ENCODE measurements around the gene MOGAT3. TPM values are rescaled to one million over a fixed set of nuclear protein-coding genes. Genes with fewer than 3 reads are reported as not detected.
A peak's percentile ranks its signal among the peaks of the same experiment; 100 is the strongest.

MOGAT3 gene
- total RNA-seq, 1 experiment from 2014 or later = 0.15 TPM

- Mint-ChIP-seq H3K9me3 (peaks cover 0 to 2% of the 10 kb centered on the region in 2 experiments; a peak in 2 of 5 replicates), H3K27ac (no peak overlapping the region), H3K4me3 (peak overlapping the region; percentile 61 to 90), H3K27me3 (ENCODE audit: low read depth) (peaks cover 76% of the 10 kb centered on the region), H3K4me1 (peaks cover 18 to 22% of the 10 kb centered on the region in 2 experiments), H3K36me3 (ENCODE audit: insufficient read depth in 1 of 3, low read depth in 3 of 3) (no peaks in the 10 kb centered on the region)
- H4K91ac ChIP-seq (ENCODE audit: insufficient read length, low read depth, low read length) = no peak overlapping the region
- no peaks in the 10 kb centered on the region for H3K9me3 ChIP-seq (ENCODE audit: control insufficient read depth, low read depth, low read length)
- no peak overlapping the region for H3K27ac ChIP-seq (ENCODE audit: insufficient read length, low read depth, low read length)
- no peak for DNase-seq
- no peak overlapping the region for H2BK5ac ChIP-seq (ENCODE audit: insufficient read length, low read length)
- no peak overlapping the region for H2BK12ac ChIP-seq (ENCODE audit: insufficient read length, low read depth, low read length)
- TF ChIP-seq CTCF (conservative IDR thresholded peaks at IDR 0.05) = no peak
- no peaks in the 10 kb centered on the region for H3K79me2 ChIP-seq (ENCODE audit: insufficient read depth, low read length)
- H2BK120ac ChIP-seq (ENCODE audit: low read depth, low read length, poor library complexity, severe bottlenecking) = no peak overlapping the region
- H4K5ac ChIP-seq (ENCODE audit: insufficient read length, low read depth, low read length) = no peak overlapping the region
- H3K4me2 ChIP-seq (ENCODE audit: insufficient read depth, insufficient read length, low read length) = peak overlapping the region; percentile 91
- no peak overlapping the region for H3K9ac ChIP-seq (ENCODE audit: extremely low read depth, insufficient read length, low read length)
- no peak overlapping the region for H4K8ac ChIP-seq (replicated peaks; ENCODE audit: insufficient read length, low read depth, low read length)
- no peak overlapping the region for H2AFZ ChIP-seq (ENCODE audit: low read length)
- peaks cover 16% of the 10 kb centered on the region for H3K23me2 ChIP-seq (ENCODE audit: insufficient read length, low read depth, low read length, poor library complexity, severe bottlenecking)
- H3K27me3 ChIP-seq (ENCODE audit: insufficient read depth, low read length) = peaks cover 31% of the 10 kb centered on the region; the same call in 1 of the 2 replicates
- H3K23ac ChIP-seq (ENCODE audit: insufficient read length, low read depth, low read length) = no peak overlapping the region
- H4K20me1 ChIP-seq (ENCODE audit: control insufficient read depth, insufficient read depth, insufficient read length) = no peaks in the 10 kb centered on the region
- no peak overlapping the region for H3K4ac ChIP-seq (ENCODE audit: low read depth, low read length)
- H3T11ph ChIP-seq (ENCODE audit: low read length) = no peak overlapping the region
- no peak overlapping the region for H2AK5ac ChIP-seq (ENCODE audit: insufficient read length, low read length)
- no peak overlapping the region for H3K18ac ChIP-seq (ENCODE audit: insufficient read length, low read depth, low read length)
- no peak overlapping the region for H3K14ac ChIP-seq (ENCODE audit: insufficient read depth, low read length)
- no peaks in the 10 kb centered on the region for H3K79me1 ChIP-seq (ENCODE audit: insufficient read depth, low read depth, low read length, poor library complexity, severe bottlenecking)
- no peaks in the 10 kb centered on the region; the same call in 1 of the 2 replicates for H3K4me1 ChIP-seq (ENCODE audit: insufficient read depth, low read length)
- H2BK20ac ChIP-seq (ENCODE audit: low read depth, low read length, poor library complexity, severe bottlenecking) = no peak overlapping the region
- no peak overlapping the region for H3K56ac ChIP-seq (ENCODE audit: insufficient read length, low read depth, low read length)
- no CpG with 5 or more reads among the region's 27 CpGs for WGBS (ENCODE audit: extremely low coverage, insufficient read length, low lambda C conversion rate)
- no peak overlapping the region for H2BK15ac ChIP-seq (ENCODE audit: low read depth, low read length)
These were observed 21.1 kb downstream of the MOGAT3 start for GRCh38 chr7:101179713-101180112.
